HT-29 (cell line): ENCODE measurements around the gene ERCC5. TPM values are rescaled to one million over a fixed set of nuclear protein-coding genes. Genes with fewer than 3 reads are reported as not detected.

Source experiments
- DNase-seq: peaks from one replicate; pipeline ENCODE4 v3.0.0-alpha.2; 2015; ENCODE audit warnings: low spot score
- total RNA-seq: library from RNA; depleted of rRNA; stranded (reverse); fragments of >200 nt; shearing (Covaris generic); gene quantifications from 2 replicates; pipeline ENCODE4 v1.2.3, GENCODE V29; 2014; rRNA removed

Gene ERCC5
- 33.1 and 33.8 TPM in 2 replicates for total RNA-seq

- DNase-seq: peak; percentile 99
Observed at GRCh38 chr13:102845630-102846260, at the start of gene ERCC5. ERCC5 (plus strand) TSS chr13:102846032; CDS start chr13:102846267, 235 bp downstream.

GRCh38 chr13:102798581-102799425 is 47.0 kb upstream of the ERCC5 start, which contains the start of the genes BIVM and POGLUT2:
BIVM (plus strand) TSS chr13:102799119; CDS start chr13:102807268, 8,149 bp downstream.
POGLUT2 (minus strand) TSS chr13:102798976; CDS start chr13:102798670, 306 bp downstream.
- peak; percentile 93 for DNase-seq

GRCh38 chr13:102799426-102800144 is 46.2 kb upstream of the ERCC5 start:
- DNase-seq: peak; percentile 12

GRCh38 chr13:102800145-102801041 is 45.4 kb upstream of the ERCC5 start:
- DNase-seq: peak; percentile 72

- DNase-seq: no peak
Observed at GRCh38 chr13:102805680-102806079, 40.2 kb upstream of the ERCC5 start.

- no peak for DNase-seq
Observed at GRCh38 chr13:102807699-102808098, 38.1 kb upstream of the ERCC5 start.

- no peak for DNase-seq
Observed at GRCh38 chr13:102812611-102813287, 33.1 kb upstream of the ERCC5 start.

- DNase-seq: no peak
Observed at GRCh38 chr13:102814025-102814607, 31.7 kb upstream of the ERCC5 start.

GRCh38 chr13:102814793-102815192 is 31.0 kb upstream of the ERCC5 start:
- no peak for DNase-seq

- no peak for DNase-seq
Observed at GRCh38 chr13:102815788-102816187, 30.0 kb upstream of the ERCC5 start.

GRCh38 chr13:102816708-102817107 is 29.1 kb upstream of the ERCC5 start:
- no peak for DNase-seq

- DNase-seq: no peak
Observed at GRCh38 chr13:102817241-102817640, 28.6 kb upstream of the ERCC5 start.

GRCh38 chr13:102817907-102818306 is 27.9 kb upstream of the ERCC5 start:
- DNase-seq: no peak

- no peak for DNase-seq
Observed at GRCh38 chr13:102825400-102825799, 20.4 kb upstream of the ERCC5 start.

GRCh38 chr13:102825921-102826706 is 19.7 kb upstream of the ERCC5 start:
- no peak for DNase-seq

- DNase-seq: peak; percentile 29
Observed at GRCh38 chr13:102830646-102831045, 15.2 kb upstream of the ERCC5 start.

- no peak for DNase-seq
Observed at GRCh38 chr13:102836471-102836870, 9.4 kb upstream of the ERCC5 start.

- DNase-seq: no peak
Observed at GRCh38 chr13:102838273-102838672, 7.6 kb upstream of the ERCC5 start.

- DNase-seq: no peak
Observed at GRCh38 chr13:102838982-102839381, 6.8 kb upstream of the ERCC5 start.
